GM21423 (cell line): Measurements from ENCODE around the gene PHEX.
A peak's percentile ranks its signal among the peaks of the same experiment; 100 is the strongest.

Experiments
- ATAC-seq: cut with Tn5 transposase; IDR thresholded peaks from one replicate; pipeline ENCODE4 v1.9.1; 2021; ENCODE audit warnings: mild to moderate bottlenecking, moderate library complexity; ENCODE audit not compliant: unreplicated experiment

PHEX gene

DNA sequence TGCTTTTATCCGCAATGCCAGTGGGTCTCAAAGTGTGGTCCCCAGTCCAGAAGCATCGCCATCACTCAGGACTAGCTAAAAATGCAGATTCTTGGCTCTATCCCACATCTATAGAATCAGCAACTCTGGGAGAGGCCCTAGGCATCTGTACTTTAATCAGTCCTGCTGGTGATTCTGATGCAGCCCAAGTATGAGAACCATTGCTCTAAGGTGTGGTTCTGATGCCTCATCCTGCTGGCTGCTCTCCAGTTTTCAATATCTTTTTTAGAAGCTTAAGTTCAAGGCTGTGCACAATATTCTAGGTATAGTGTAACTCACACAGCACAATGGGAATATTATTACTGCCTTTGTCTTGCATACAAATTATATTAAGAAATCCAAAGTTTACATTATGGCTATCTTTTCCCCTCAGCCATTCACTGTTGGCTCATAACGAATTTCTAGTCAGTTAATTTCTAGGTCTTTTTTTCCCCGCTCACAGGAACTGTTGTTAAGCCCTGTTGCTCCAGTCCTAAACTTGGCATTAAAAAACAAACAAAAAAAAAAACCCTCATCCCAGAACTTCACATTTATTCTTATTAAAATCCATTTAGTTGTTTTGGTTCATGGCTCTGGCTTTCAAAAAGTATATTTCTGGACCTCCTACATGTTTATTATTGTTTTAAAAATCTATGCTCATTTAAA, 109.1 kb downstream of the PHEX start:
- no peak for ATAC-seq

- ATAC-seq, result no peak
Measured at GRCh38 chrX:22147214-22147613, 115.1 kb downstream of the PHEX start.

DNA sequence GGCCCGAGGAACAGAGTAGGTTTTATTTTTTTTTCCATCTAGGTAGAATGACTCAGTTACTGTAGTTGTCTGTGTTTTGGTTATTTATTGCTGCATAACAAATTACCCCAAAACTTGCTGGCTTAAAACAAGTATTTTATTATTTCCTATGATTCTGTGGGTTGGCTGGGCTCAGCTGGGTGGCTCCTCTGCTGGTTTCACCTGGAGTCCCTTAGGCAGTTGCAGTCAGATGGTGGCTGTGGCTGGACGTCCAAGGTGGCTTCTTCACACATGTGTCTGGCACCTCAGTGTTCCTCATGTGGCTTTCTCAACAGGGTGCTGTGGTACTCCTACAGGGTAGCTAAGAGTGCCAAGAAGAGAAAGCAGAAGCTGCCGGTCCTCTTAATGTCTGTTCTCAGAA, 115.8 kb downstream of the PHEX start:
- no peak for ATAC-seq

DNA sequence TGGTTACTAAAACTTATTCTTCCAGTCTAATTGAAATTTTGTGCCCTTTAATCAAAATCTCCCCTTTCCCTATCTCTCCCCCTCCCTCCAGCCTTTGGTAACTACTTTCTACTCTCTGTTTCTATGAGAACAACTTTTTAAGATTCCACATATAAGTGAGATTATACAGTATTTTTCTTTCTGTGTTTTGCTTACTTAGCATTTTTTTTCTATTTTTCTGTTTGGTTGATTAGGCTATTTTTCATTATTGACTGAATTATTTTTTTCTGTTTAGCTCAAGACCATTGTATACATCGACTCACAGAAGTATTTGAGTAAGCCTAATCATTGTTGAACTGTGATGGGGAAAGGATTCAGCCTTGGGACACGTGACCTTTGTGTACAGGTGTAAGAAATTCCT, 116.4 kb downstream of the PHEX start:
- ATAC-seq, result no peak

DNA sequence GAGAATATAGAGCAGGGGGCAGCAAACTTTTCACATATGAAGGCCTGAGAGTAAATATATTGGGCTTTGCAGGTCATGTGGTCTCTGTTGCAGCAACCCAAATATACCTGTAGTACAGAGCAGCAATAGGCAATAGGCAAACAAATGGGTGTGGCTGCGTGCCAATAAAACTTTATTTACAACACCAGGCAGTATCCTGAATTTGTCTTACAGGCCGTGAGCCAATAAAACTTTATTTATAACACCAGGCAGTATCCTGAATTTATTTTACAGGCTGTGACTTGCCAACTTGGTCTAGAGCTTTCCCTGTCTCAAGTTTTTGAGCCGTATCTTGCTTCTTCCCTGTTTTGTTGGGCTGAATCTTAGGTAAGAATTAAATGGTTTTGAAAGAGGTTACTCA, 118.2 kb downstream of the PHEX start:
- no peak for ATAC-seq

DNA sequence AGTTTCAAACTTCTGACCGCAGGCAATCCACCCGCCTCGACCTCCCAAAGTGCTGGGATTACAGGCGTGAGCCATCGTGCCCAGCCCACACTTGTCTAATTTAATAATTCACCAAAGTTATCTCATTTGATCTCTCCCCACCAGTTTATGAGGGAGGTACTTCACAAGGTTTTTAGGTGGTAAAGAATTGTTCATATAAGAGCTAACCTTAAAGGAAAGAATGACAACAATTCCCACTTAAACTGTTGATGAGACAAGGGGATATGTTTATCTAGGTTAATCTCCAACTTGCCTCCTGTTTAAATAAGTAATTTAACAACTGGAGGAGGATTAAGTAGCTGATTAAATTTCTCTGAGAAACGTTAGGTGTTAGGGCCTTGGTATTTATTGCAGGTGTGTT, 123.0 kb downstream of the PHEX start:
- ATAC-seq, result no peak

DNA sequence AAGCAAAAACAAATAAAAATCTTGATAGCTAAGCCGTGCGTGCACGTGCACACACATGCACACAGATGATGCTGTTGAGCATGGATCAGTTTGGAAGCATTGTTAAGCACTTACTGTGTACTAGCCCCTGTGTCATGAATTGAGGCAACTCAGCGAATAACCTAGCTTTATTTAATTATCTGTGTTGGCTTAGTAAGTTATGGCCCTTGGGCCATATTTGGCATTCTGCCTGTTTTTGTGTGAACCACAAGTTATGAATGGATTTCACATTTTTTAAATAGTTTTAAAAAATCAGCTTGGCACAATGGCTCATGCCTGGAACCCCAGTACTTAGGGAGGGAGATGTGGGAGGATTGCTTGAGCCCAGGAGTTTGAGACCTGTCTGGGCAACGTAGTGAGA, 126.9 kb downstream of the PHEX start:
- ATAC-seq, result no peak

DNA sequence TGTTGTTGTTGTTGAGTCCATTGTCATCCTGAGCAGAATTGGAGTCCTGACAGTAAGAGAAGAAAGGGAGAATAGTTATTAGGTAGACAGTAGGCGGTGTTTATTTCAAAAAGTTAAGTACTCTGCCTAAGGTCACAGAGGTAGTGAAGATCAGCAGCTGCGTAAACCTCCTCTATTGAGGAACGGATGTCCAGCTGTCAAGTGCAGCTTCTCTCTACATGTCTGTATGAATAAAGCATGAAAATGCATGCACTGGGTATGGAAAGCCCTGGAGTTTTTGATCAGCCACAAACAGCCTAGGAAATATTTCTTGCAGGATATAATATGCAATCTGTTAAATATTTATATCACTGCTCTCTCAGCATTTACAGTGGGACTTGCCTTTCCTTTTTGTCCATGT, 131.2 kb downstream of the PHEX start:
- ATAC-seq, result no peak

DNA sequence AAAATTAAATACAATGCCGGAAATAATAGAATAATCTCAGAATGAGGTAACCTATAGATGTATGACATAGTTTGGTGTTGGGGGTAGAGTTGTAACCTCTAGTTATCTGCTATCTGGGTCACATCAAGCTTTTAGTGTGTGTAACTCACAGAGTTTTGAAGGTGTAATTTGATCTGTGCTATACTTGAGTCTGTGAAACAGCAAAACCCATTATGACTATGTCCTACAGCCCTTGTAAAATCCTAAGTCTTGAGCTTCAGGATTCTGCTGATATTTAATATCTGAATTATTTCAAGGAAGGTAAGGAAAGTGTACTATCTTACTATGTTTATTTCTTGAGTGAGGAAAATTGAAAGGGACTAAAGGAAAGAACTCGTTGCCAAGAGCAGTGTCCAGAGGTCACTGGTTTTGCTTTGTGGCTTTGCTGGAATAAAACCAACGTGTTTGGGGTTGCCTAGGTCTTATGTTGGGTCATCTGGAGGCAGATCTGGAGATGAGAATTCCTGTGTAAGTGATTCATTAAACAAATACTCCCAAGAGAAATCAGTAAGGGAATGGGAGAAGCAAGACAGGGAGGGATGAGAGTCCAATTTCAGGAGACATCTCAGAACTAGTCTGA, 132.8 kb downstream of the PHEX start:
- ATAC-seq, result no peak

GRCh38 chrX:22165732-22166457, 133.8 kb downstream of the PHEX start:
- no peak for ATAC-seq

GRCh38 chrX:22171287-22172060, 139.3 kb downstream of the PHEX start:
- ATAC-seq, result no peak

DNA sequence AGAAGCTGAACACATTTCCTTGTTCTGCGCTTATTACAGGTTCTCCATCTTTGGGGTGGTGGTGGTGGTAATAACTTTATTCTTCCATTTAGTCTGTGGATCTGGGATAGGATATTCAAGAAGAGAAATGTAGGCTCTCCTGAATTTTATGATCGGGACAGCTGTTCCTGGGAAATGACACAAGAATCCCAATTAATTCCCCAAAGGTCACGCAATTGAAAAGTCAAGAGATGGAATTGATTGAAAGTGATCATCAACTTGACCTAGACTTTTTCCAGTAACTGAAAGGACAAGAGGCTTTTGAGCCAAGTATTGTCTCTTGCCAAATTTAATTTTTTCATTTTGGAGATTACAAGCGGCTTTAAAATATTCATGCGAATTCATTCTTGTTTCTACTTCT, 141.8 kb downstream of the PHEX start:
- ATAC-seq, result no peak

- ATAC-seq, result no peak
Measured at GRCh38 chrX:22177950-22178515, 145.9 kb downstream of the PHEX start.

GRCh38 chrX:22184096-22184495, 152.0 kb downstream of the PHEX start:
- ATAC-seq, result no peak

DNA sequence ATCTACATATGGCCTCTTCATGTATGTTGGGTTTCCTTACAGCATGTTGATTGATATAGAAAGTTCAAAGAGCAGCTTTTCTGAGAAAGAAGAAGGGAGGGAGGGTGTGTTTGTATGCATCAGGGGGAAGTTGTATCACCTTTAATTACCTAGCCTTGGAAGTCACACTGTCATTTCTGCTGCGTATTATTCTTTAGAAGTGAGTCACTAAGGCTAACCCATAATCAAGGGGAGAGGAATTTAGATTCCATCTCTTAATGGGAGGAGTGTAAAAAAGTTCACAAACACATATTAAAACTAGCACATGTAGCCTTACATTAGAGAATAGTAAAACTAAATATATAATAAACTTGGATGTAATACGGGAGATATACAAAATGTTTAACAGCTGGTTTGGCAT, 154.0 kb downstream of the PHEX start:
- no peak for ATAC-seq

DNA sequence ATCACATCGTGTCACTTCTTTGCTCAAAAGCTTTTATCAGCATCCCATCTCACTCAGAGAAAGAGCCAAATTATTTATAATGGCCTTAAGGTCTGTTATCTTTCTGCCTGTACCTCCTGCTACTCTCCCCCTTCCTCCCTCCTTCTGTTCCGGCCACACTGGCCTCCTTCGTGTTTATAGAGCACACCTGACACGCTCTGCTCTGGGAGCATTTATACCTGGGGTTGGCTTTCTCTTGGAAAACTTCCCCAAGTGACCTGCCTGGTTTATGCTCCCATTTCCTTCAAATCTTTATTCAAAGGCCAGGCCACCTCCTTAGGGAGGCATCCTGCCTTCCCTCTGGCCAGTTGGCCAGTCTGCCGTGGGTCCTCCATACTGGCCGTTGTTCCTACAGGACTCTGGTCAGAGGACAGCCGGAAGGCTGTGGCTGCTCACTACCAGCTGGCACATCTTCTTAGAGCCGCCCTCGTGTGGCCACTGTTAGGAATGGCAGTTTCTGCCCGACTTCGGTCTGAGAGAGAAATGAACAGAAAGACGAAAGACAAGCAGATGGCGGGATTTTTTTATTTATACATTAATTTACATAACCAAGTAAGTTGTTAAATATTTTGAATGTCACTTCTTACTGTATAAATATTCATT, 160.4 kb downstream of the PHEX start:
- ATAC-seq, result peak; percentile 96

- no peak for ATAC-seq
Measured at GRCh38 chrX:22193851-22194659, 161.9 kb downstream of the PHEX start.

GRCh38 chrX:22194660-22194945, 162.5 kb downstream of the PHEX start:
- no peak for ATAC-seq

- no peak for ATAC-seq
Measured at GRCh38 chrX:22196149-22196548, 164.0 kb downstream of the PHEX start.

GRCh38 chrX:22202251-22202650, 170.1 kb downstream of the PHEX start:
- ATAC-seq, result no peak
